Thyroid gland (tissue), 4 donors: ENCODE data around the gene EML1. TPM values are rescaled to one million over a fixed set of nuclear protein-coding genes. Genes with fewer than 3 reads are reported as not detected.

Source experiments
- DNase-seq, 2 donors: peaks; one replicate each; pipeline ENCODE4 v3.0.0-alpha.2; 2019
- H3K27ac ChIP-seq, 3 donors: fragments of 200-600 bp; sonication (generic); 1 replicate in 2 of 3; 2 replicates in 1 of 3; pipeline ENCODE4 v1.5.1; 2016 to 2019; ENCODE audit warnings: mild to moderate bottlenecking in 1 of 3, moderate library complexity in 1 of 3
- H3K27me3 ChIP-seq: fragments of 200-600 bp; sonication (generic); one replicate; pipeline ENCODE4 v1.5.1; 2019
- H3K36me3 ChIP-seq, 2 donors: fragments of 200-600 bp; sonication (generic); one replicate each; pipeline ENCODE4 v1.5.1; 2016 to 2019
- H3K4me1 ChIP-seq, 2 donors: fragments of 200-600 bp; sonication (generic); one replicate each; pipeline ENCODE4 v1.5.1; 2017 to 2019
- H3K4me3 ChIP-seq, 3 donors: fragments of 200-600 bp; sonication (generic); replicated peaks in 1 of 3; 1 replicate in 2 of 3; 2 replicates in 1 of 3; pipeline ENCODE4 v1.5.1; 2016; ENCODE audit warnings: mild to moderate bottlenecking in 1 of 3
- H3K9me3 ChIP-seq: fragments of 200-600 bp; sonication (generic); one replicate; pipeline ENCODE4 v1.5.1; 2017
- POLR2A ChIP-seq, 2 donors: fragments of 450-650 bp; IDR thresholded peaks; one replicate each; pipeline ENCODE4 v1.6.1; 2017; ENCODE audit warnings: antibody characterized with exemption in 2 of 2, mild to moderate bottlenecking in 2 of 2, moderate library complexity in 1 of 2
- WGBS, 2 donors: methylation state at CpG; one replicate each; pipeline ENCODE4 v1.1.5; 2017; 5-methylcytosine and 5-hydroxymethylcytosine counted together
- intact Hi-C: fragments of 100-400 bp; cut with DNase I; formaldehyde crosslinking; loops from one replicate; pipeline ENCODE4 v1.15.1; 2023
- total RNA-seq, 4 donors: library from RNA; depleted of rRNA; stranded (reverse); fragments of >200 nt; gene quantifications; one replicate each; pipeline ENCODE4 v1.2.3, GENCODE V29; 2016
- TF ChIP-seq, protein P1 (sequence below), 6 experiments: fragments of 200-600 bp in 3 of 6; fragments of 450-650 bp in 3 of 6; sonication (generic) in 3 of 6; IDR thresholded peaks; one replicate each; pipeline ENCODE4 v1.5.1; 2016 to 2019; ENCODE audit warnings: antibody characterized with exemption in 6 of 6, mild to moderate bottlenecking in 2 of 6, inconsistent platforms in 1 of 6, moderate library complexity in 1 of 6

The EML1 gene, protein sequence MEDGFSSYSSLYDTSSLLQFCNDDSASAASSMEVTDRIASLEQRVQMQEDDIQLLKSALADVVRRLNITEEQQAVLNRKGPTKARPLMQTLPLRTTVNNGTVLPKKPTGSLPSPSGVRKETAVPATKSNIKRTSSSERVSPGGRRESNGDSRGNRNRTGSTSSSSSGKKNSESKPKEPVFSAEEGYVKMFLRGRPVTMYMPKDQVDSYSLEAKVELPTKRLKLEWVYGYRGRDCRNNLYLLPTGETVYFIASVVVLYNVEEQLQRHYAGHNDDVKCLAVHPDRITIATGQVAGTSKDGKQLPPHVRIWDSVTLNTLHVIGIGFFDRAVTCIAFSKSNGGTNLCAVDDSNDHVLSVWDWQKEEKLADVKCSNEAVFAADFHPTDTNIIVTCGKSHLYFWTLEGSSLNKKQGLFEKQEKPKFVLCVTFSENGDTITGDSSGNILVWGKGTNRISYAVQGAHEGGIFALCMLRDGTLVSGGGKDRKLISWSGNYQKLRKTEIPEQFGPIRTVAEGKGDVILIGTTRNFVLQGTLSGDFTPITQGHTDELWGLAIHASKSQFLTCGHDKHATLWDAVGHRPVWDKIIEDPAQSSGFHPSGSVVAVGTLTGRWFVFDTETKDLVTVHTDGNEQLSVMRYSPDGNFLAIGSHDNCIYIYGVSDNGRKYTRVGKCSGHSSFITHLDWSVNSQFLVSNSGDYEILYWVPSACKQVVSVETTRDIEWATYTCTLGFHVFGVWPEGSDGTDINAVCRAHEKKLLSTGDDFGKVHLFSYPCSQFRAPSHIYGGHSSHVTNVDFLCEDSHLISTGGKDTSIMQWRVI
- total RNA-seq: 10 to 100 TPM; 24.2 to 58.7 (median 37.9) TPM

DNA sequence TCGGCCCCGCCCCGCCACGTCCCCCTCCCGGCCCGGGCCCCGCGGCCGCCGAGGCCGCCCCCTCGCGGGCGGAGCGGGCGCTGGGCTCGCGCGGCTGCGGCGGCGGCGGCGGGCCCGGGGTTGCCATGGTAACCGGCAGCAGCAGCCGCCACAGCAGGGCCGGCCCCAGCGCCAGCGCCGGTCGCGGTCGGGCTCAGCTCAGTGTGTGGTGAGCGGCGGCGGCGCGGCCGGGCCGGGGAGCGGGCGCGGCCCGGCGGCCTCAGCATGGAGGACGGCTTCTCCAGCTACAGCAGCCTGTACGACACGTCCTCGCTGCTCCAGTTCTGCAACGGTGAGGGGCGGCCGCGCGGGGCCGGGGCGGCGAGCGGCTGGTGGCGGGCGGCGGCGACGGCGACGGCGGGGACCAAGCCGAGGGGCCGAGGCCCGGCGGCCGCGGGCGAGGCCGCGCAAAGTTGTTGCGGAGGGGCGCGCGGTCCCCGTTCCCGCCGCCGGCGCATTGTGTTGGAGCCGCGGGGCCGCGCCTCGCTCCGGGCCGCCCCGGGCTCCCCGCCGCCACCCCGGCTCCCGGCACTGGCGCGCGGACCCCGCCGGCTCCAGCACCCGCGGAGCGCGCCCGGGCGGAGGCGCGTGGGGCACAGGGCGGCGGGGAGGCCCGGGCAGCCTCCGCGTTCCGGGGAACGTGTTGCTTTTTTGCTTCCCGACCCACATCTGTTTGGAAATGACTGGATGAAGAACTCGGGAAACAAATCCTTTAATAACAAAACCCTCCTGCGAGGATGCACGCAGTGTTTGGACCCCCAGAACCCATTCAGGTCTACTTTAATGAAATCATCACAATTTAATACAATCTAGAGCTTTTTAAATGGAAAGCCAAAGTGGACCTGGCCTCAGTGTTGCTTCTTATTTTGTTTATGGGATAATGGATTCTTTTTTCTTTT, at the start of gene EML1:
Gene EML1, plus strand, starts transcription at position 201 of the 938 bp plus-strand sequence. Its CDS starts 64 bp downstream, at position 265.
- WGBS, 2 donors: 0 to 1% methylated on average over 10 to 11 of the region's 121 CpGs
- H3K9me3 ChIP-seq: no peaks in the 10 kb centered on the region
- intact Hi-C loops: loop anchor here (5.0 to 10.0 kb wide), 2 partner anchors 61 to 91 kb away; no protein-coding TSS in a partner anchor
- no peaks in the 10 kb centered on the region for H3K27me3 ChIP-seq
- TF ChIP-seq, protein P1, sequence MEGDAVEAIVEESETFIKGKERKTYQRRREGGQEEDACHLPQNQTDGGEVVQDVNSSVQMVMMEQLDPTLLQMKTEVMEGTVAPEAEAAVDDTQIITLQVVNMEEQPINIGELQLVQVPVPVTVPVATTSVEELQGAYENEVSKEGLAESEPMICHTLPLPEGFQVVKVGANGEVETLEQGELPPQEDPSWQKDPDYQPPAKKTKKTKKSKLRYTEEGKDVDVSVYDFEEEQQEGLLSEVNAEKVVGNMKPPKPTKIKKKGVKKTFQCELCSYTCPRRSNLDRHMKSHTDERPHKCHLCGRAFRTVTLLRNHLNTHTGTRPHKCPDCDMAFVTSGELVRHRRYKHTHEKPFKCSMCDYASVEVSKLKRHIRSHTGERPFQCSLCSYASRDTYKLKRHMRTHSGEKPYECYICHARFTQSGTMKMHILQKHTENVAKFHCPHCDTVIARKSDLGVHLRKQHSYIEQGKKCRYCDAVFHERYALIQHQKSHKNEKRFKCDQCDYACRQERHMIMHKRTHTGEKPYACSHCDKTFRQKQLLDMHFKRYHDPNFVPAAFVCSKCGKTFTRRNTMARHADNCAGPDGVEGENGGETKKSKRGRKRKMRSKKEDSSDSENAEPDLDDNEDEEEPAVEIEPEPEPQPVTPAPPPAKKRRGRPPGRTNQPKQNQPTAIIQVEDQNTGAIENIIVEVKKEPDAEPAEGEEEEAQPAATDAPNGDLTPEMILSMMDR (IDR thresholded peaks at IDR 0.05): peak in 2 of 6 experiments; percentile 15 to 33
- TF ChIP-seq POLR2A (IDR thresholded peaks at IDR 0.05): peak in 1 of 2 donors; percentile 81
- H3K27ac ChIP-seq: peak within 1 kb of the TSS; percentile 46 to 75 (median 73)
- H3K4me1 ChIP-seq: peaks cover 15 to 27% of the 10 kb centered on the region in 2 donors
- H3K36me3 ChIP-seq: no peaks in the 10 kb centered on the region
- peak; percentile 86 for DNase-seq
- H3K4me3 ChIP-seq: peak within 1 kb of the TSS in 2 of 3 donors; percentile 19 to 40

DNA sequence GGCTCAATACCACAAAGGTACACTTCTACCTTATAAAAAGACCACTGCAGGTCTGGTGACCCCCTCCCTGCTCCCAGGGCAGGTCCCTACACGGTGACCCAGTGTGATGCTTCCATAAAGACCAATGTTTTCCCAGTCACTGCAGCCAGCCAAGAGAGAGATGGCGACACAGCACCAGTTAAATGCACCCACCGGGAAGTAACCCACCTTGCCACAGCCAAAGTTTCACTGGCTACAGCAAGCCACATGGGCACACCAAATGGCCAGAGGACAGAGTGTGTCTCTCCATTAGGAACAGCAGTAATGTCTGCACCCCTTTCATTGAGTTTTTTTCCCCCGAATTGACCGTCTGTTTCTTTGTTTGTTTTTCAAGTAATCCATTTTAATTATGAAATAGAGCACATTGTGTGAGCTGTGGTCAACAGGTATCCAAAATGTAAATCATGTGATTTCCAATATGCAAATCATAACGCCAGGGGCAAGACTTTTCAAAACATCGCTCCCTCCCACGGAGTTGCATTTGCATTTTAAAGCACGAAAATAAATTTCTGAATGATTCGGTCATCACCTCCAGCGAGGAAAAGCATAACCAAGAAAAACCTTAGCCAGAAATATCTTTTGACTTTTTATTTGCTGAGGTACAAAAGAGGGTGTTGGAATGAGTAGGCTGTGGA, 48.9 kb upstream of the EML1 start:
- Histone ChIP-seq H3K27me3 (no peaks in the 10 kb centered on the region), H3K4me1 (peaks cover 7 to 21% of the 10 kb centered on the region in 2 donors), H3K27ac (no peak overlapping the region), H3K36me3 (no peaks in the 10 kb centered on the region), H3K4me3 (no peak overlapping the region), H3K9me3 (no peaks in the 10 kb centered on the region)
- TF ChIP-seq, protein P1 (IDR thresholded peaks at IDR 0.05): no peak
- TF ChIP-seq POLR2A (IDR thresholded peaks at IDR 0.05): no peak
- DNase-seq: no peak
- 76 to 83% methylated on average over 11 of the region's 11 CpGs for WGBS, 2 donors
- intact Hi-C loops: no loop called here

DNA sequence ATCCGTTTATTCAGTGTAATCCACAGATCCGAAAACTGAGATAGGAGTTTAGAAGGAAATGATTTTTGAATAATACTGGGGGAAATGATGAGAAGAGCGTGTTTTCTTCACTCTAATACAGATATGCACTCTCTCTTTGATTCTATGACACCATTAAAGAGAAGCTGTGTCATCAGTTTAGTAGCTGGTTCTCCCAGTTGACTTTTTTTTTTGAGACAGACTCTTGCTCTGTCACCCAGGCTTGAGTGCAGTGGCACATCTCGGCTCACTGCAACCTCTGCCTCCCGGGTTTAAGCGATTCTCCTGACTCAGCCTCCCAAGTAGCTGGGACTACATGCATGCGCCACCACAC, 48.4 kb upstream of the EML1 start:
- 85 to 86% methylated on average over 7 of the region's 7 CpGs for WGBS, 2 donors
- H3K4me3 ChIP-seq: no peak overlapping the region
- DNase-seq: no peak
- intact Hi-C loops: no loop called here
- no peaks in the 10 kb centered on the region for H3K36me3 ChIP-seq
- H3K27ac ChIP-seq: no peak overlapping the region
- peaks cover 7 to 23% of the 10 kb centered on the region in 2 donors for H3K4me1 ChIP-seq
- no peaks in the 10 kb centered on the region for H3K27me3 ChIP-seq
- H3K9me3 ChIP-seq: no peaks in the 10 kb centered on the region
- TF ChIP-seq, protein P1 (IDR thresholded peaks at IDR 0.05): no peak
- TF ChIP-seq POLR2A (IDR thresholded peaks at IDR 0.05): no peak

DNA sequence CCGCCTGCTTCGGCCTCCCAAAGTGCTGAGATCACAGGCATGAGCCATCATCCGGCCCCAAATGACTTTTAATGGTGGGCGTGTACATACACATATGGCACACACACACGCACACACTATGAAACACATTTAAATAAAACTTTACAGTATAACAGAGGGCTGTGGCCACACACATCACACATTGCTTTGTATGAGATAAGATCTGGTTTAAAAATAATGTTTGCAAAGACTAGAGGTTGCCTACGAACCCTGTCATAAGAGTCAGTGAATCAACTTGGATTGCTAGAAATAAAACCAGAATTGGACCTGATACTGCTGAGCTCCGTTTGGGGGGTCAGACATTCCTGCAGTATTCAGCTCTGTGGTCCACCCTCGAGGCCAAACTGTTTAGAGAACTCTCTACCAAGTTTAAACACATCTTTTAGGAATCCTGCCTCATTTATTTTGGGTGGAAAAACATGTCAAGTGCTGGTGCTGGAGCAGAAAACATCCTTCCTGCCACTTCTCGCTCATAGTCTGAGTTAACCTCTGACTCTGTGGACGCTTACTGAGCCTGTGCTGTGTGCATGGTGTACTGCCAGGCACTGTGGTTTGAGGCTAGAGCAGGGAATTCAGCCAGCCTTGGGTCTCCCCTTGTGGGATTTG, 47.8 kb upstream of the EML1 start:
- 71 to 75% methylated on average over 10 of the region's 10 CpGs for WGBS, 2 donors
- intact Hi-C loops: no loop called here

More for the DNA sequence above, 47.8 kb upstream of the EML1 start:
- H3K27me3 ChIP-seq: no peaks in the 10 kb centered on the region
- DNase-seq: no peak
- peaks cover 7 to 26% of the 10 kb centered on the region in 2 donors for H3K4me1 ChIP-seq
- no peaks in the 10 kb centered on the region for H3K36me3 ChIP-seq
- H3K4me3 ChIP-seq: no peak overlapping the region
- no peaks in the 10 kb centered on the region for H3K9me3 ChIP-seq
- no peak for TF ChIP-seq POLR2A (IDR thresholded peaks at IDR 0.05)
- TF ChIP-seq, protein P1 (IDR thresholded peaks at IDR 0.05): no peak
- H3K27ac ChIP-seq: peak overlapping the region in 2 of 3 donors; percentile 28 to 29
